ENCODE data around the gene CCNG2. TPM values are rescaled to one million over a fixed set of nuclear protein-coding genes. Genes with fewer than 3 reads are reported as not detected.

The CCNG2 gene
- total RNA-seq, 4 donors from 2014 or later, result 7.7 to 12.6 (median 9.7) TPM

- H3K9me3 ChIP-seq, result no peaks in the 10 kb centered on the region
- H3K4me1 ChIP-seq, result no peaks in the 10 kb centered on the region
- no peaks in the 10 kb centered on the region for H3K27me3 ChIP-seq
- TF ChIP-seq POLR2A (IDR thresholded peaks at IDR 0.05) (no peak), CTCF (IDR thresholded peaks at IDR 0.05 in 4 of 5, conservative IDR thresholded peaks at IDR 0.05 in 1 of 5) (no peak)
- no peak for ATAC-seq
- DNase-seq, result no peak
- intact Hi-C loops (cut with DNase I; ENCODE audit: low total_unique reads), result no loop called here
- no peak overlapping the region for H3K4me3 ChIP-seq
- no peaks in the 10 kb centered on the region for H3K36me3 ChIP-seq
- no peak overlapping the region for H3K27ac ChIP-seq
- in situ Hi-C loops (cut with MboI; ENCODE audit: low sequenced_read_pairs in 4 of 4), result loop anchor here in 1 of 4 donors (10.0 kb wide), 1 partner anchor 55 kb away; no protein-coding TSS in a partner anchor
Observed at GRCh38 chr4:77149789-77150188, 7.2 kb upstream of the CCNG2 start.

GRCh38 chr4:77151241-77151640 lies 5.8 kb upstream of the CCNG2 start:
- intact Hi-C loops (cut with DNase I; ENCODE audit: low total_unique reads), result no loop called here
- in situ Hi-C loops (cut with MboI; ENCODE audit: low sequenced_read_pairs in 4 of 4), result loop anchor here in 1 of 4 donors (10.0 kb wide), 1 partner anchor 56 kb away; no protein-coding TSS in a partner anchor
- TF ChIP-seq CTCF (IDR thresholded peaks at IDR 0.05 in 4 of 5, conservative IDR thresholded peaks at IDR 0.05 in 1 of 5) (no peak), POLR2A (IDR thresholded peaks at IDR 0.05) (no peak)
- peaks cover 0 to 9% of the 10 kb centered on the region in 2 donors for H3K4me1 ChIP-seq
- no peak for ATAC-seq
- DNase-seq, result no peak
- no peaks in the 10 kb centered on the region for H3K27me3 ChIP-seq
- no peaks in the 10 kb centered on the region for H3K36me3 ChIP-seq
- no peak overlapping the region for H3K4me3 ChIP-seq
- H3K27ac ChIP-seq, result no peak overlapping the region
- H3K9me3 ChIP-seq, result no peaks in the 10 kb centered on the region

GRCh38 chr4:77152421-77152820 lies 4.6 kb upstream of the CCNG2 start:
- Histone ChIP-seq H3K36me3 (no peaks in the 10 kb centered on the region), H3K4me1 (peaks cover 0 to 11% of the 10 kb centered on the region in 2 donors), H3K9me3 (no peaks in the 10 kb centered on the region), H3K27me3 (no peaks in the 10 kb centered on the region), H3K4me3 (no peak overlapping the region), H3K27ac (no peak overlapping the region)
- TF ChIP-seq POLR2A (IDR thresholded peaks at IDR 0.05) (no peak), CTCF (IDR thresholded peaks at IDR 0.05 in 4 of 5, conservative IDR thresholded peaks at IDR 0.05 in 1 of 5) (no peak)
- DNase-seq, result no peak
- no peak for ATAC-seq
- intact Hi-C loops (cut with DNase I; ENCODE audit: low total_unique reads) (no loop called here), in situ Hi-C loops (cut with MboI; ENCODE audit: low sequenced_read_pairs in 4 of 4) (loop anchor here in 1 of 4 donors (10.0 kb wide), 1 partner anchor 58 kb away; no protein-coding TSS in a partner anchor)

- Histone ChIP-seq H3K4me3 (no peak overlapping the region), H3K27ac (no peak overlapping the region), H3K27me3 (no peaks in the 10 kb centered on the region), H3K36me3 (no peaks in the 10 kb centered on the region), H3K4me1 (peaks cover 0 to 11% of the 10 kb centered on the region in 2 donors), H3K9me3 (no peaks in the 10 kb centered on the region)
- ATAC-seq, result no peak
- in situ Hi-C loops (cut with MboI; ENCODE audit: low sequenced_read_pairs in 4 of 4), result loop anchor here in 1 of 4 donors (10.0 kb wide), 1 partner anchor 58 kb away; no protein-coding TSS in a partner anchor
- no peak for TF ChIP-seq CTCF (IDR thresholded peaks at IDR 0.05 in 4 of 5, conservative IDR thresholded peaks at IDR 0.05 in 1 of 5)
- TF ChIP-seq POLR2A (IDR thresholded peaks at IDR 0.05), result no peak
- DNase-seq, result no peak
- intact Hi-C loops (cut with DNase I; ENCODE audit: low total_unique reads), result no loop called here
Observed at GRCh38 chr4:77153006-77153405, 4.0 kb upstream of the CCNG2 start.

- ATAC-seq (no peak), DNase-seq (no peak)
- no peaks in the 10 kb centered on the region for H3K36me3 ChIP-seq
- no peaks in the 10 kb centered on the region for H3K27me3 ChIP-seq
- H3K27ac ChIP-seq, result no peak overlapping the region
- no peaks in the 10 kb centered on the region for H3K9me3 ChIP-seq
- no peak overlapping the region for H3K4me3 ChIP-seq
- TF ChIP-seq POLR2A (IDR thresholded peaks at IDR 0.05) (no peak), CTCF (IDR thresholded peaks at IDR 0.05 in 4 of 5, conservative IDR thresholded peaks at IDR 0.05 in 1 of 5) (no peak)
- intact Hi-C loops (cut with DNase I; ENCODE audit: low total_unique reads), result no loop called here
- in situ Hi-C loops (cut with MboI; ENCODE audit: low sequenced_read_pairs in 4 of 4), result loop anchor here in 1 of 4 donors (10.0 kb wide), 1 partner anchor 59 kb away; no protein-coding TSS in a partner anchor
- H3K4me1 ChIP-seq, result peaks cover 0 to 19% of the 10 kb centered on the region in 2 donors
Observed at GRCh38 chr4:77154065-77154464, 2.9 kb upstream of the CCNG2 start.

Measured in gastrocnemius medialis (tissue), 4 donors.